ENCODE results near the gene RNF123. TPM values are rescaled to one million over a fixed set of nuclear protein-coding genes. Genes with fewer than 3 reads are reported as not detected.

Gene RNF123
- total RNA-seq, 6 experiments from 2014 or later, result 35.3 to 44.2 (median 39.8) TPM

- TF ChIP-seq, protein P1, sequence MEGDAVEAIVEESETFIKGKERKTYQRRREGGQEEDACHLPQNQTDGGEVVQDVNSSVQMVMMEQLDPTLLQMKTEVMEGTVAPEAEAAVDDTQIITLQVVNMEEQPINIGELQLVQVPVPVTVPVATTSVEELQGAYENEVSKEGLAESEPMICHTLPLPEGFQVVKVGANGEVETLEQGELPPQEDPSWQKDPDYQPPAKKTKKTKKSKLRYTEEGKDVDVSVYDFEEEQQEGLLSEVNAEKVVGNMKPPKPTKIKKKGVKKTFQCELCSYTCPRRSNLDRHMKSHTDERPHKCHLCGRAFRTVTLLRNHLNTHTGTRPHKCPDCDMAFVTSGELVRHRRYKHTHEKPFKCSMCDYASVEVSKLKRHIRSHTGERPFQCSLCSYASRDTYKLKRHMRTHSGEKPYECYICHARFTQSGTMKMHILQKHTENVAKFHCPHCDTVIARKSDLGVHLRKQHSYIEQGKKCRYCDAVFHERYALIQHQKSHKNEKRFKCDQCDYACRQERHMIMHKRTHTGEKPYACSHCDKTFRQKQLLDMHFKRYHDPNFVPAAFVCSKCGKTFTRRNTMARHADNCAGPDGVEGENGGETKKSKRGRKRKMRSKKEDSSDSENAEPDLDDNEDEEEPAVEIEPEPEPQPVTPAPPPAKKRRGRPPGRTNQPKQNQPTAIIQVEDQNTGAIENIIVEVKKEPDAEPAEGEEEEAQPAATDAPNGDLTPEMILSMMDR (IDR thresholded peaks at IDR 0.05), result no peak
- Mint-ChIP-seq H3K27ac (no peak overlapping the region), H3K9me3 (no peaks in the 10 kb centered on the region), H3K27me3 (ENCODE audit: insufficient read depth) (peaks cover 1% of the 10 kb centered on the region), H3K36me3 (ENCODE audit: low read depth) (no peaks in the 10 kb centered on the region), H3K4me3 (no peak overlapping the region), H3K4me1 (ENCODE audit: low read depth) (peaks cover 10% of the 10 kb centered on the region)
- no peak for DNase-seq
Observed at GRCh38 chr3:49702672-49703071, 13.3 kb downstream of the RNF123 start.

GRCh38 chr3:49703443-49703927, 14.1 kb downstream of the RNF123 start:
- no peak overlapping the region for H3K4me3 Mint-ChIP-seq

GRCh38 chr3:49703956-49704355, 14.6 kb downstream of the RNF123 start:
- H3K4me3 Mint-ChIP-seq, result no peak overlapping the region
- DNase-seq, result no peak
- TF ChIP-seq, protein P1 (IDR thresholded peaks at IDR 0.05), result no peak

More at GRCh38 chr3:49703443-49703927, 14.1 kb downstream of the RNF123 start:
- Mint-ChIP-seq H3K27ac (no peak overlapping the region), H3K27me3 (ENCODE audit: insufficient read depth) (peaks cover 1% of the 10 kb centered on the region), H3K36me3 (ENCODE audit: low read depth) (no peaks in the 10 kb centered on the region), H3K9me3 (no peaks in the 10 kb centered on the region), H3K4me1 (ENCODE audit: low read depth) (peaks cover 12% of the 10 kb centered on the region)
- peak; percentile 61 for DNase-seq
- TF ChIP-seq, protein P1 (IDR thresholded peaks at IDR 0.05), result peak; percentile 91

GRCh38 chr3:49704629-49705028, 15.3 kb downstream of the RNF123 start:
- DNase-seq, result no peak
- H3K36me3 Mint-ChIP-seq (ENCODE audit: low read depth), result no peaks in the 10 kb centered on the region
- no peak overlapping the region for H3K27ac Mint-ChIP-seq
- TF ChIP-seq, protein P1 (IDR thresholded peaks at IDR 0.05), result no peak
- H3K4me1 Mint-ChIP-seq (ENCODE audit: low read depth), result peaks cover 12% of the 10 kb centered on the region
- H3K27me3 Mint-ChIP-seq (ENCODE audit: insufficient read depth), result peaks cover 1% of the 10 kb centered on the region
- H3K4me3 Mint-ChIP-seq, result no peak overlapping the region
- H3K9me3 Mint-ChIP-seq, result no peaks in the 10 kb centered on the region

More at GRCh38 chr3:49703956-49704355, 14.6 kb downstream of the RNF123 start:
- peaks cover 12% of the 10 kb centered on the region for H3K4me1 Mint-ChIP-seq (ENCODE audit: low read depth)
- no peaks in the 10 kb centered on the region for H3K36me3 Mint-ChIP-seq (ENCODE audit: low read depth)
- H3K27me3 Mint-ChIP-seq (ENCODE audit: insufficient read depth), result peaks cover 1% of the 10 kb centered on the region
- H3K9me3 Mint-ChIP-seq, result no peaks in the 10 kb centered on the region
- no peak overlapping the region for H3K27ac Mint-ChIP-seq

GRCh38 chr3:49705390-49705960, 16.1 kb downstream of the RNF123 start:
- TF ChIP-seq, protein P1 (IDR thresholded peaks at IDR 0.05), result no peak
- peaks cover 12% of the 10 kb centered on the region for H3K4me1 Mint-ChIP-seq (ENCODE audit: low read depth)
- no peak overlapping the region for H3K27ac Mint-ChIP-seq
- no peak for DNase-seq
- H3K4me3 Mint-ChIP-seq, result no peak overlapping the region
- peaks cover 1% of the 10 kb centered on the region for H3K27me3 Mint-ChIP-seq (ENCODE audit: insufficient read depth)
- no peaks in the 10 kb centered on the region for H3K9me3 Mint-ChIP-seq
- H3K36me3 Mint-ChIP-seq (ENCODE audit: low read depth), result no peaks in the 10 kb centered on the region
